ENCODE results near the gene NINJ1.

GRCh38 chr9:93077367-93077766, 56.7 kb downstream of the NINJ1 start:
- TF ChIP-seq CTCF (IDR thresholded peaks at IDR 0.05) (no peak), POLR2A (IDR thresholded peaks at IDR 0.05) (no peak), POLR2AphosphoS5 (IDR thresholded peaks at IDR 0.05) (no peak), EP300 (IDR thresholded peaks at IDR 0.05; ENCODE audit: low read depth) (no peak)
